Hematopoietic multipotent progenitor cell treated with erythropoietin and hydrocortisone succinate and interleukin-3 and kit ligand, for 4 days (in vitro differentiated cells): ENCODE results near the gene GSTK1.
"Not testable (repeated sequence)": the region's sequence is repeated elsewhere in the genome, so short reads cannot be mapped to it uniquely, and the experiment has no call there.

Experiments
- DNase-seq: peaks from one replicate; pipeline ENCODE4 v3.0.0-alpha.2; 2015

The GSTK1 gene

DNA sequence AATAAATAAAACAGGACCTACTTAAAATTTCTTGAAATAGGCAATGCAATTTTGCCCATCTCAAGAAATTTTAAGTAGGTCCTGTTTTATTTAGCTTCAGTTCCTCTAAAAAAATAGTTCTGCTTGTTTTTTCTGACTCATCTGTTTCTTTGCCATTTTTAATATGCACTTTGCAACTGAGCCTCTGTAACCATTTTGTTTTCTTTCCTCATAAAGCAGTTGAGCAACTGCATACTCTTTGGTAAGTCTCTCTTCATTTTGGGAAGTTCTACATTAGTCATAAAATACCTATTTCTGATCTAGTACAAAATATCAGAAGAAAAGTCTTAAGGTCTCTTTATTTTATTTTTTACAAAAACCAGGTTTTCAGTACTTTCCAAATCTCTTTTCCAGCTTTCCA is 23.4 kb upstream of the GSTK1 start:
- peak; percentile 61 for DNase-seq

DNA sequence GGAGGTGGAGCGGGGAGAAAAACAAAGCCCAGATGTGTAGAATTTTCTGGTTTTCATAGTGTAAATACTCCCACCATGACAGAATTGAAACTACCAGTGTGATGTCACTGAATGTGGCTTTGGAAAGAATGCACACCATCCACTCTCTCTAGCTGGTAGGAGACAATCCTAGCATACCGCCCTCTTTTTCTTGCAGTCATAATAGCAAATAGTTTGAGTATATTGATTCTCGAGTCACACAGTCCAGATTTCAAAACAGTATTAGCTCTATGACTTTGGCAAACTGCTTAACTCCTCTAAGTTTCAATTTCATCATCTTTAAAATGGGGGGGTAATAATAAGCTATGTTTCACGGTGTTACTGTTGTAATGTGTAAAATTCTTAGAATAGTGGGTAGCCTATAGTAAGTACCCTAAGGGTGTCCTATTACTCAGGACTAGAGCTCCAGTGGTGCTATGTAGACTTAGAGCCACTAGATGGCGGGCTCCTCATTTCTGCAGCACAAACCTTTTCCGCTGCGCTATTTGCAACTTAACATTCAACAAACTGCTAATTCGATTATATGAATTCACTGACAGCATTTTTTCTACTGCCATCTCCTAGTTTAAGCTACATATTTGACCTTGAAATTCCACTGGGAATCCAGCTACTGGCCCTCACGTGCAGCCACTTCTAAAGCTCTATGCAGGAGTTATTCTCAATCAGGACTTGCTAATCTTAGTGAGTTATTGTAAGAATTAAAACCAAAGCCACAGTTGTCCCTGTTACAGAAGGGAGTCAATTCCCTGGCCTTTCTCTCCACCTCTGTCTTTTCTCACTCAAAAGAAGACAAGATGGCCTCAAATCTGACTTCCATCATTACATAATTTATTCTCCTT is 22.7 kb upstream of the GSTK1 start:
- peak; percentile 90 for DNase-seq

DNA sequence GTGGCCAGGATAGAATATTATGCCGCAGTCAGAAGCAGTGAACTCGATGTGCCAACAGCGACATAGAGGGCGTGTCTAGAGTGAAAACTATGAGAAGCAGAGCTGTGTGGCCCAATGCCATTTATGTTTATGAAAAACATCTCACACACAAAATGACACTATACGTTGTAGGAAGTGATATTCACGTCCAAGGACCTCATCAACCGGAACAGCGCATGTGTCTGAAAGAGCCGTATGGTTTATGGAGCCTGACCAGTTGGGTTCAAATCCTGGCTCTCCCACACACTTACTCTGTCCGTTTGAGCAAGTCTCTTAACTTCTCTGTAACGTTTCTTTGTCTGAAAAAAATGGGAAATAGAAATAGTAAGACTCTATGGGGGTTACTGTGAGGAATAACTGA is 20.9 kb upstream of the GSTK1 start:
- DNase-seq, result no peak

DNA sequence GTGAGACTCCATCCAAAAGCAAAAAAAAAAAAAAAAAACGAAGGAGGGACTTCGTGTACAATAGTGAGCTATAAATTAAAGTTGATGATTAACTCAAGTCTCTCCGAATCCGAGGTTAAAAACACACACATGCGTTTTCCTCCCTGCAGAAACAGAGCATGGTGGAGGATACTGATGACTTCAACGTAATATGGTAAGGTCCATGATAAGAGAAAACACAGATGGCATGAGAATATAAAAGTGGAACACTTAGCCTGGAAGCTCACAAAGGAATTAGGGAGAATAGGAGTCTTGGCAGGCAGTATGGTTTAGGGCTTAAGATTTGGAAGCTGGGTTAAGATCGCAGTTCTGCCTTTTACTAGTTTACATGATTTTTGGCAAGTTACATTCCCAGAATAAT is 20.1 kb upstream of the GSTK1 start:
- DNase-seq, result no peak

DNA sequence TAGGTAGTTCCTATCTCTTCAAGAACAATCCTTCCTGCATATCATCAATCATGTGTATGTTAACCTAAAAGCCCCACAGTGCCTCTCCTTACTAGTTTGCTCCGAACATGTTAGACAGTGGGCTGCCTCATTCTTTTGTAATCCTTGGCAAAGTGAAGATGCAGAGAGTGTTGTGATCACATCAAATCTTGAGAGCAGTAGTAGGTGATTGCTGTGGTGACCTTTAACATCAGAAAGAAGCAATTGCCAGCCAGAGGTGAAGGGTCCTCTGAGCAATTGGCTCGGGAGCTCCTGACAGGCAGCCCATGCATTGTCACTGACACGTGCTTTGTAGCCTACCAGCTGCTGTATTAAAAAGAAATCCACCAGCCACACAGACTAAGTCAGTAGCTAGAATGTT is 19.6 kb upstream of the GSTK1 start:
- no peak for DNase-seq

DNA sequence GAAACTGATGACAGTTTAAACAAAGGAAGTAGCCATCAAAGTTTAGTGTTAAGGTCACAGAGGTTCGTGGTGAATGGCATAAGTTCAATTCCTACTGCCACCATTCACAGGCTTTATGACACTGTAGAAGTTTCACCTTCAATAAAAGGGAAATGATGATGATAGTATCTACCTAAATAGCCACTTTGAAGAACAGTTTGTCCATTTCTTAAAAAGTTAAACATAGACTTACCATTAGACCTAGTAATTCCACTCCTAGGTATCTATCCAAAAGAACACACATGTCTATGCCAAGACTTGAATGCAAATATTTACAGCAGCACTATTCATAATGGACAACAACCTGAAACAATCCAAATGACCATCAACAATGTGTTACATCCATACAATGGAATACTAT is 18.9 kb upstream of the GSTK1 start:
- no peak for DNase-seq

DNA sequence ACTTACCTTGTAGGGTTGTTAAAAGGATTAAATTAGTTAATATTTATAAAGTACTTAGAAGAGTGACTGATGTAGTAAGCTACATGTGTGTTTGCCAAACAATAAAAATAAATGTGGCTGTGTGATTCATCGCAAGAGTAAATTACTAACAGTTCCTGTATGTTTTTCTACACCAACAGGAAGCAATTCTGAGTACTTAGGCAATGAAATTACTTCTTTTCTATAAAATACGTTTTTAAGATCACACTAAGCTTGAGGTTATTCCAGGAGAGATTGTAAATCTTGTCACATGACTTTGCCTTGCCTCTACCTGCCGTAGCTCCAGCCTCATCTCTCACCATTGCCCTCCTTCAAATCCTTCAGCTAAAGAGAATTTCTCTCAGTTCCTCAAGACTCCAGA is 18.1 kb upstream of the GSTK1 start:
- no peak for DNase-seq

DNA sequence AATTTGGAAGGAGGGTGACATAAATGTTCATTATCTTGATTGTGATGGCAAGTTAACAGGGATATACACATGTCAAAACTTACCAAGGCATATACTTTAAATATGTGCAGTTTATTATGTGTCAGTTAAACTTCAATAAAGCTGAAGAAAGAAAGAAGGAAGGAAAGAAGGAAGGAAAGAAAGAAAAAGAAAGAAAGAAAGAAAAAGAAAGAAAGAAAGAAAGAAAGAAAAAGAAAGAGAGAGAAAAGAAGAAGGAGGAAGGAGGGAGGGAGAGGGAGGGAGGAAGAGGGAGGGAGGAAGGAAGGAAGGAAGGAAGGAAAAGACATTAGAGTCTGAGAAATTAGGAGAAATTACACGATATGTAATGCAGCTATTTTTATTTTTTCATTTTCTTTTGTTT is 15.9 kb upstream of the GSTK1 start:
- DNase-seq, result no peak

DNA sequence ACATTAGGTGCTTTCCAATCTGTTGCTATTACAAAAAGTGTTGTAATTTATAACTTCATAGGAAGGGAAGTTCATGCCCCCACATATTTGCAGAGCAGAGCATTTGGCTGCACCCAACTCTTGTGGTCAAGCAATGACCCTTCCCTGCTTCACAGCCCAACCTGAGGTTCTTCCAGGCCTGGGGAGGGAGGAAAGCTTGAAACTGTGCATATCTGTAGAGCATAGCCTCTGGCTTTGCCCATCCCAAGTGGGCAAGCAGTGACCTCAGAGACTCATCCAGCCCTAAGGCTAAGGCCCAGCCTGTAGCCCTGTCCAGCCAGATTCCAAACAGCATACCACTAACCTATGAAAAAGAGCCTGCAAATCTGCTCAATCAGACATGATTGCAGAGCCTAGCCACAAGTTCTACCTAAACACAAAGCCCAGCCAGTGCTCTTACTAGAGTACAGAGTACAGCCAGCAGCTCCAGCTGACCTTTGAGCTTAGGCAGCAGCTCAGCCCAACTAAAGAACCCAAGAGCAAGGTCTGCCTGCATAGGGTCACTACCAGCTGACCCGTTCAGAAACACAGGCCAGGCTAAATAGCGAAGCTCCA is 14.4 kb upstream of the GSTK1 start:
- no peak for DNase-seq

DNA sequence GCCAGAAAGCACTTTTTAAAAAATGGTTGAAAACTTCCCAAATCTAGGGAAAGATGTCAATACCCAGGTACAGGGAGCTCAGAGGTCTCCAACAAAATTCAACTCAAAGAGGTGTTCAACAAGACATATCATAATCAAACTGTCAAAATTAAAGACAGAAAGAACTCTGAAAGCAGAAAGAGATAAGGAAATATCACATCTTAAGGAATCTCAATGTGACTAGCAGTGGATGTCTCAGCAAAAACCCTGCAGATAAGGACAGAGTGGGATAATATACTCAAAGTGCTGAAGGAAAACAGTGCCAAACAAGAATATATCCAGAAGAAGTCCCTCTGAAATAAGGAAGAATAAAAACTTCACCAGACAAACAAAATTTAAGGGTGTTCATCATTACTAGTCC is 13.0 kb upstream of the GSTK1 start:
- no peak for DNase-seq

DNA sequence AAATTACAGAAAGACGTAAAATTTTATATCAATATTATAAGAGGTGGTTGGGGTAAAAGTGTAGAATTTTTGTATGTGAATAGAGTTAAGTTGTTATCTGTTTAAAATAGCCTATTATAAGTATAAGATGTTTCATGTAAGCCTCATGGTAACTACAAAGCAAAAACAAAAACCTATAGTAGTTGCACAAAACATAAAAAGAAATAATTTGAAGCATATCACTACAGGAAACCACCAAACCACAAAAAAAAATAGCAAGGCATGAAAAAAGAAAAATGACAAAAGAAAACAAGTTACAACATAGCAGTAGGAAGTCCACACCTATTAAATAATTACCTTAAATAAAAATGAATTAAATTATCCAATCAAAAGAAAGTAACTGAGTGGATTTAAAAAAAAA is 12.4 kb upstream of the GSTK1 start:
- peak; percentile 55 for DNase-seq

DNA sequence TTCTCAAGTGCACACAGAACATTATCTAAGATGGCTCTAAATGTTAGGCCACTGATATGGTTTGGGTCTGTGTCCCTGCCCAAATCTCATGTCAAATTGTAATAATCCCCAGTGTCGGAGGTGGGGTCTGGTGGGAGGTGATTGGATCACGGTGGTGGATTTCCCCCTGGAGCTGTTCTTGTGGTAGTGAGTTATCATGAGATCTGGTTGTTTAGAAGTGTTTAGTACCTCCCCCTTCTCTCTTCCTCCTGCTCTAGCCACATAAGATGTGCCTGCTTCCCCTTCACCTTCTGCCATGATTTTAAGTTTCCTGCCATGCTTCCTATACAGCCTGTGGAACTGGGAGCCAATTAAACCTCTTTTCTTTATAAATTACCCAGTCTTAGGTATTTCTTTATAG is 11.2 kb upstream of the GSTK1 start:
- no peak for DNase-seq

DNA sequence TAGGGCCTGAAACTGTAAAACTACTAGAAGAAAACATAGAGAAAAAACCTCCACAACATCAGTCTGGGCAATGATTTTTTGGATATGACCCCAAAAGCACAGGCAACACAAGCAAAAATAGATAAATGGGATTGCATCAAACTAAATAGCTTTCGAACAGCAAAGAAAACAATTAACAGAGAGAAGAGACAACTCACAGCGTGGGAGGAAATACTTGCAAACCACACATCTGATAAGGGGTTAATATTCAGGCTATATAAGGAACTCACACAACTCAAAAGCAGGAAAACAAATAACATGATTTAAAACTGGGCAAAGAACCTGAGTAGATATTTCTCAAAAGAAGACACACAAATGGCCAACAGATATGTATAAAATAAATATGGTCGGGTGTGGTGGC is 7.7 kb upstream of the GSTK1 start:
- peak; percentile 65 for DNase-seq

DNA sequence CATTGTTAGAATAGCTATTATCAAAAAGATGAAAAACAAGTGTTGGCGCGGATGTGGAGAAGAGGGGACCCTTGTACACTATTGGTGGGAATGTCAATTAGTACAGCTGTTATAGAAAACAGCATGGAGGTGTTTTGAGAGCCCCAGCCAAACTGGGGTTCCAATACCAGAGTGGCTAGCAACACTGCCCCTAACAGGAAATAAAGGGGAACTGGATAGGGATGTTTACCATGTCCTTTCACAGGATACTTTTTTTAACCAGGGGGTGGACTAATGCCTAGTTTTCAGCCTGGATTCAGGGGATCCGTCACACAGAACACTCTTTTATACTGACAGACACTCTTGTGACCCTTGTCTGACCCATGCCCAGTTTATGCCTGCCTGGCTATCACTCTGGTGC is 6.9 kb upstream of the GSTK1 start:
- DNase-seq, result no peak

DNA sequence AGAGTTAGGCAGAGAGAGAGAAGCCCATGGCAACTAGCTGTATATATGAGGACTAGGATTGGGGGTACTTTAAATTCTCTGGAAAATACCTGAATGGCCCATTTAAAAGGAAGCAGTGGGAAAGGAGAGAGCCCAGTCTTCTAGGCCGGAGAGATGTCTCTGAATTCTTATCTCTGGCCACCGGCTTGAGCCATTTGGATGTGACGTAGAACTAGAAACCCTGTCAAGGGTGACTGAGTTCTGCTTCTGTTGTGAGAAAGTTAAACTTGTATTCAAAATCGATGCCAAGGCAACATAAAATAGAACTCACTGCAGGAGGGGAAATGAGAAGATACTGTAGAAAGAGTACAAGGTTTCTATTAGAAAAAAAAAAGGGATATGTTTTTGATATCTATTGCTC is 6.3 kb upstream of the GSTK1 start:
- DNase-seq, result no peak

DNA sequence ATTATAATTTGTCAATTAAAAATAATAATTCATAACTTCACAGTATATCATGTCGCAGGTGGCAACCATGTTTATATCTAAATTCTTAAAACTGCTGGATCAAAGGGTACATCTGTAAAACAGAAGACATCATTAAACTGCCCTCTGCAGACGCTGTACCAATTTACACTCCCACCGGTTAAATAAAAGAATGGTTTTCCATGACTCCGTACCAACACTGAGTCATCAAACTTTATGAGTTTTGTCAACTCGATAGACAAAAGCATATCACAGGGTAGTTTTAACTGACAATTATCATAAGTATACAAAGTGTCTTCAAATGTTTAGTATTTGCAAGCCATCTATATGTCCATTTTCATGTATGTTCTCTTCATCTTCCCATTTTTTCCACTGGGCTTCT is 5.7 kb upstream of the GSTK1 start:
- no peak for DNase-seq

DNA sequence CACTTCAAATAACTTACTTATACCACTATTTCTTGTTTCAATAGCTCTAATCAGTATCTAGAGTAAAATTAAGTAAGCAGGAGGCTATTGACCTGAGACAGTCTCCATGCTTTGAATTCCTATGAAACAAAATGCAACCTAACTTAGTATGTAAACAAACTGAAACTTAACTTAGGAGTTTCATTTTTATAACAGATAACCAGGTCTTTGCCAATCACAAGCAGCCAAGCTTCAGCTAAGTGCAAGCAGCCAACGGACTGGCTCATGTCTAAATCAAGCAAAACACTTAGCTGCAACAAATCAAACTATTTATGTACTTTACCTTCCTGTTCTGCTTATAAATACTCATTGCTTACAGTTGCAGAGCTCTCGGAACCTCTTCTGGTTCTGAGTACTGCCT is 4.4 kb upstream of the GSTK1 start:
- DNase-seq, result peak; percentile 45

DNA sequence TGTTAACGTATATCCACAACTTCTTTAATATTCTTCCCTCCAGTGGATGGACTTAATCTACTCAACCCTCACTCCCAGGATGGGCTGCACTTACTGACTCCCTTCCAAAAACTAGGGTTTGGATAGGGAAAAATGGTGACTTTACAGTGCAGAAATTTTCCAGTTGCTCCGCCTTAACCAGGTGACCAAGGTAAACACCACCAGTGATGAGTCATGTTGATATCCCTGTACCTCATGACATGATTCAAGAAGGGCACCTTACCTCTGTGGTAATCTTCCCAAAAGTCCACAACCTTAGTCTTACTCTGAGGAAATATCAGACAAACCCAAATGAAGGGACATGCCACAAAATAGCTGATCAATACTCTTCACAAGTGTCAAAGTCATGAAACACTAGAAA is 3.5 kb upstream of the GSTK1 start:
- DNase-seq, result no peak

DNA sequence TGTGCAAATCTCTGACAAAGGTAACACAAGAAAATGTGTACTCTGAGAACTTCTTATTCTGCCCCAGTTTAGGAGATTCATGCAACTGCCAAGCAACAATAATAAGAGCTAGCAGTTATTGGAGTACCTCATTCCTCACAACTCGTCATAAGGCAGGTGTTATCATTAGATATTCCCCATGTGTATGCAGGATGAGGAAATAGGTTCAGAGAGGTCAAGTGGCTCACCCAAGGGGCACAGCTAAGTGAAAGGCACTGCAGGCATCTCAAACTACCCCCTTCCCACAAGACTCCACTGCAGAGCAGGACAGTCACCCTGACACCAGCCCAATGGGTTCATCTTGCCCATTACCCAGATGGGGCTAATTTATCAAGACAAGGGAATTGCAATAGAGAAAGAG is 1.3 kb upstream of the GSTK1 start:
- DNase-seq, result no peak

DNA sequence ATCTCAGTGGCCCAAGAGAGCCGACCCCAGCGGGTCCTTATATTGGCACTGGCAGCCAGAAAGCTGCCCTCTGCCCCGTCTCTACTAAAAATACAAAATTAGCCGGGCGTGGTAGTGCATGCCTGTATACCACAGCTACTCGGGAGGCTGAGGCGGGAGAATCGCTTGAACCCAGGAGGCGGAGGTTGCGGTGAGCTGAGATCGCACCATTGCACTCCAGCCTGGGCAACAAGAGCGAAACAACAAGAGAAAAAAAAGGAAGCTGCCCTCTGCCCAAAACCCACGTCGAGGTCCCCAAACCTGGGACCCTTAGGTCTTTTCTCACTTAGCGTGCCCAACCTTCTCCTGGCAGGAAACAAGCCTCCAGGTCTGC is 941 bp downstream of the GSTK1 start:
- DNase-seq, result not testable (repeated sequence)

DNA sequence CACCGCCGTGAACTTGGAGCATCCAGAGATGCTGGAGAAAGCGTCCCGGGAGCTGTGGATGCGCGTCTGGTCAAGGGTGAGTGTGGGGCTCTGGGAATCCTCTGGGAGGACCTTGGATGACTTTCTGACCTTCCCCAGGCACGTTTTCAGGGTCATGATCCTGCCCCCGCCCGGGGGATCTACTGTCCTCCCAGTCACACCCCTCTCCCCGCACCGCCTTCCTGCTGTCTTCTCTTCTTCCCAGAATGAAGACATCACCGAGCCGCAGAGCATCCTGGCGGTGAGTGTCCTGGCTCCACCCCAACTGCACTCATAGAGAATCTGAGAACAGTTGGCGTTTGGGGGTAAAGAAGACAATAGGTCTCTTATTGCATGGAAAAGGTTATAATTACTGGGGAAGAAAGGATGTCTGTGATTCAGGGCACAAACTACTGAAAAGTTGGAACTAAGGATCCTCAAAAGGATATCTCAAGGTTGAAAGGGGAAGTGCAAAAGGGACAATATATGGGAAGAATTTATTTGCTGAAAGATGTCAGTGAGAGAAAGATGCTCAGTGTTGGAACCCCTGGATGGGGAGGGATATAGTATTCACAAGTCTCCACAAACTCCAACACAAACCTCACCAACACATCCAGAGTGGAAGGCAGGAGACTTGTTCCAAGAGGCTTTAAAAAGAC is 1.9 kb downstream of the GSTK1 start:
- DNase-seq, result no peak

DNA sequence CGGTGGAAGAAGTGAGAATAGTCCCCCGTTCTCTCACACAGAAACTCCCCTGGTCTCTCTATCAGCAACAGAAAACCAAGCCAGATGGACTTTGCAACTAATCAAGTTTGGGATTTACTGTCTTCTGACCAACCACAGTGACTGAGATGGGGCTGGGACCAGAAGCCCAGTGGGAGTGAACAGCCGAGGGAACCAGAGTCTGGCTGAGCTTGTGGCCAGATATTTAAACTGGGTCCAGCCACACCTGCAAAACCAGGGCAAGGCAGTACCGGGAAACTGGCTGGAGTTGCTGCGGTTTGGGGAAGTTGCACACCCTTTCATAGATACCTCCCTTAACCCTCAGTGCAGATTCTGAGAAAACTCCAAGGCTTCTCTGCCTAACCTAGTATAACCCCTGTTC is 6.0 kb downstream of the GSTK1 start:
- no peak for DNase-seq

DNA sequence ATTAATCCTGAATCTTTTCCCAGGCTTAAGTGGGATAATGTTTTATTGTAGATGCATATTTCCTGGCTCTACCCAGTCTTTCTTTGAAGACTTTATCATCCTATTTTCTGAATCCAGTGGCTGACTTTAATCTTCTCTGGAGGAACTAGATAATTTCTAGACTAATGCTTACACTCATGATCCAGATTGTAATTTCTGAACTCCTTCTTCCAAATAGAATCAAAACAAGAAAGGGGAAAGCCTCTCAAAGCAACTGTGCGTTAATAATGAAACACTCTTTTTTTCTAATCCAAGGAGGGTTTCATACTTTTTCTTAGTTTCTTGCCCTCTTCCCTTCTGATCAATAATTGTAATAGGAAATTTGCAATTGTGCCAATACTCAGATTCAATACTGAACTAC is 8.0 kb downstream of the GSTK1 start:
- DNase-seq, result no peak

DNA sequence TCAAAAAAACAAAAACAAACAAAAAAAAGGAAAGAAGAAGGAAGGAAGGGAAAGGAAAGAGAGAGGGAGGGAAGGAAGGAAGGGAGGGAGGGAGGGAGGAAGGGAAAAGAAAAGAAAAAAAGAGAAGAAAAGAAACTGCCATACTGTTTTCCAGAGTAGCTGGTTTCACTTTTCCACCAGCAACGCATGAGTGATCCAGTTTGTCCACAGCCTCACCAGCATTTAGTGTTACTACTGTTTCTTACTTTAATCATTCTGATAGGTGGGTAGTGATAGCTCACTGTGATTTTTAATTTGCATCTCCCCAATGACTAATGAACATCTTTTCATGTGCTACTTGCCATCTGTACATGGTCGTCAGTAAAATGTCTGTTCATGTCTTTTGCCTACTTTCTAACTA is 9.6 kb downstream of the GSTK1 start:
- DNase-seq, result no peak
